Left lobe of liver (tissue), 2 donors: Measurements from ENCODE around the gene MINDY1. TPM values are rescaled to one million over a fixed set of nuclear protein-coding genes. Genes with fewer than 3 reads are reported as not detected.

Source experiments
- ATAC-seq: fragments of 200-7000 bp; cut with Tn5 transposase; one replicate; pipeline ENCODE4 v1.9.1; 2020; ENCODE audit warnings: mild to moderate bottlenecking, moderate library complexity
- DNase-seq: peaks from one replicate; pipeline ENCODE4 v3.0.0-alpha.2; 2020; ENCODE audit warnings: low spot score
- total RNA-seq: library from RNA; stranded (reverse); gene quantifications from one replicate; pipeline ENCODE4 v1.2.1, GENCODE V29; 2021
- donor health status: DM: no; HTN: no; CAD: no; lungs with moderate emphysema.
- donor health status: DM: no; HTN: yes; CAD: no.

MINDY1 gene, protein sequence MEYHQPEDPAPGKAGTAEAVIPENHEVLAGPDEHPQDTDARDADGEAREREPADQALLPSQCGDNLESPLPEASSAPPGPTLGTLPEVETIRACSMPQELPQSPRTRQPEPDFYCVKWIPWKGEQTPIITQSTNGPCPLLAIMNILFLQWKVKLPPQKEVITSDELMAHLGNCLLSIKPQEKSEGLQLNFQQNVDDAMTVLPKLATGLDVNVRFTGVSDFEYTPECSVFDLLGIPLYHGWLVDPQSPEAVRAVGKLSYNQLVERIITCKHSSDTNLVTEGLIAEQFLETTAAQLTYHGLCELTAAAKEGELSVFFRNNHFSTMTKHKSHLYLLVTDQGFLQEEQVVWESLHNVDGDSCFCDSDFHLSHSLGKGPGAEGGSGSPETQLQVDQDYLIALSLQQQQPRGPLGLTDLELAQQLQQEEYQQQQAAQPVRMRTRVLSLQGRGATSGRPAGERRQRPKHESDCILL
- 23.3 TPM for total RNA-seq

- ATAC-seq: peak; percentile 68
- peak; percentile 77 for DNase-seq
These were observed at the start of gene MINDY1 for GRCh38 chr1:151006327-151007052. TSS of gene MINDY1 (minus strand) at chr1:151006902. CDS start at chr1:151002617, 4,285 bp downstream.

GRCh38 chr1:151056149-151056548 lies 49.4 kb upstream of the MINDY1 start:
- no peak for DNase-seq
- ATAC-seq: no peak

GRCh38 chr1:151055581-151055980 lies 48.9 kb upstream of the MINDY1 start:
- ATAC-seq (no peak), DNase-seq (no peak)

DNA sequence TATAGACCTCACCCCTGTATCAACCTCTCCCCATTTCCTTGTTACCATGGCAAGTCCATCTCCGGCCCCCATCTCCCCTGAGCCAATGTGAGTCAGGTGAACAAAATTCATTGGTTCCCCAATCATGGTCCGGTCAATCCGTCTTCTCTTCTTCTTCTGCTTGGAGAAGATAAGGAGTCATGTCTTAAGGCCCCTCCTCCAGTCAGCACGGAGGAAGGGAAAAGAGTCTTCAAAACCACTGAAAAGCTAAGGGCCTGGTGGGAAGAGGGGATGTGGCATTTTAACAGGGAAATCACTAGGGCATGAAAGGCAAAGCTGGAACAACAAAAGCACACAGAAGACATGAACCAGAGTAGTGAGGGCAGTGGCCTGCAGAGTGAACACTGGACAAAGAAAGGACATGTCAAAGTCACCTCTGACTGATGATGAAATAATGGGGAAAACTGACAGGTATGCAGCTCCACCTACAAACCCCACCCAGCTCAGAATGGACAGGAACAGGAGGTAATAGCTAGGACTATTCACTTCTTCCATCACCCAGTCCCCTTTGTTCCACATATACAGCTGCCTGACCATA lies 48.4 kb upstream of the MINDY1 start:
- no peak for ATAC-seq
- no peak for DNase-seq

GRCh38 chr1:151051356-151052009 lies 44.8 kb upstream of the MINDY1 start:
- DNase-seq: no peak
- no peak for ATAC-seq

DNA sequence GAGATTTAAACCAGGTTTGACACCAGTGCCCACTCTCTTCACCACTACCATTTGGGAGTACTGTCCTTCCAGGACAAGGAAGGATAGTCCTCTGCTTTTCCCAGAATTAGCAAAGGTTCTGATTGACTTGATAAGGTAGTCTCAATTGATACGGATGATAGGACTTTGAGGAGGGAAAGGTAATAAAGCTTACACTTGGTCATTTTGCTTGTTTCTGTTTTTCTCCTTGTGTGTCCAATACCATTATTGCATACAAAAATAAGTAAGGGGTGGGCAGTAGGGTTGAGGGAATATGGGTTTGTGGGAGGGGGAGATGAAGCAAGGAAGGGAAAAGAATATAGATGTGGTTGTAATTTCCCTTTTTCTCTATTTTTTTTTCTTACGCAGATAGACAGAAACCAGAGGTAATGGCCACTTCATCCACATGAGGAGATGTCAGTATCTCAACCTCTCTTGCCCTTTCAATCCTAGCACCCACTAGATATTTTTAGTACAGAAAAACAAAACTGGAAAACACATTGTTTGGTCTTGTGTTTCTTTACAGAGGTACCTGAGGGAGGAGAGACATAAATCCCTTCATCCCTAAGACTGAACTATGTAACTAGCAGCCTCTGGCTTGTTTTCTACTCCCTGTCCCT lies 43.5 kb upstream of the MINDY1 start:
- ATAC-seq (no peak), DNase-seq (no peak)

DNA sequence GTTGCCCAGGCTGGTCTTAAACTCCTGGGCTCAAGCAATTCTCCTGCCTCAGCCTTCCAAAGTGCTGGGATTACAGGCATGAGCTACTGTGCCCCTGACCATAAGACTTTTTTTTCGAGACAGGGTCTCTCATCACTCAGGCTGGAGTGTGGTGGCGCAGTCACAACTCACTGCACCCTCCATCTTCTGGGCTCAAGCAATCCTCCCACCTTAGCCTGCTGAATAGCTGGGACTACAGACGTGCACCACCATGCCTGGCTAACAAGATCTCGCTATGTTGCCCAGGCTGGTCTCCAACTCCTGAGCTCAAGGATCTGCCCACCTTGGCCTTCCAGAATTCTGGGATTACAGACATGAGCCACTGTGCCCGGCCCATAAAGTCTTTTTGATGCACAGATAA lies 42.8 kb upstream of the MINDY1 start:
- no peak for ATAC-seq
- no peak for DNase-seq

GRCh38 chr1:151048645-151049032 lies 41.9 kb upstream of the MINDY1 start:
- ATAC-seq (peak; percentile 38), DNase-seq (no peak)

- DNase-seq (peak; percentile 79), ATAC-seq (peak; percentile 81)
These were observed 41.4 kb upstream of the MINDY1 start for GRCh38 chr1:151047925-151048644.

DNA sequence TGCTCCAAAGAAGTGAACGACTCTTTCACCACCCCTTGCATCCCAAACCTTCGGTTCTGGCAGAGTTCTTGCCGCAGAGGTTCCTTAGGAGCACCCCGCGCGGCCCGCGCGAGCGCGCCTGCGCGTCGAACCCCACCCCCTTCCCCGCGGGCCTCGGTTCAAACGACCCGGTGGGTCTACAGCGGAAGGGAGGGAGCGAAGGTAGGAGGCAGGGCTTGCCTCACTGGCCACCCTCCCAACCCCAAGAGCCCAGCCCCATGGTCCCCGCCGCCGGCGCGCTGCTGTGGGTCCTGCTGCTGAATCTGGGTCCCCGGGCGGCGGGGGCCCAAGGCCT lies 40.9 kb upstream of the MINDY1 start, which contains the start of gene C1orf56:
Gene C1orf56, plus strand, starts transcription at position 161 of the 334 bp plus-strand sequence. Its CDS starts 97 bp downstream, at position 258.
- peak; percentile 79 for DNase-seq
- peak; percentile 80 for ATAC-seq

- ATAC-seq: no peak
These were observed 36.5 kb upstream of the MINDY1 start for GRCh38 chr1:151043163-151043562.

DNA sequence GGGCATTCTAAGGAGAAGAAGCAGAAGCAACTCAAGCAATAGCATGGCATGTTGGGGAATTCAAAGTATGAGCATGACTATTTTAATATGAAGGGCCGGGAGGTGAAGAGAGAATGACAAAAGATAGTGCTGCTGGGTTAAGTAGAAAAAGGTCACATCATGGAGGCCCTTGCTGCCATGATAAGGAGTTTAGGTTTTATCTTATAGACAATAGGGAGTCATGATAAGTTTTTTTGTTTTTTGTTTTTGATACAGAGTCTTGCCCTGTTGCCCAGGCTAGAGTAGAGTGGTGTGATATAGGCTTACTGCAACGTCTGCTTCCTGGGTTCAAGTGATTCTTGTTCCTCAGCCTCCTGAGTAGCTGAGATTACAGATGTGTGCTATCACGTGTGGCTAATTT lies 32.8 kb upstream of the MINDY1 start:
- DNase-seq (no peak), ATAC-seq (no peak)

More at GRCh38 chr1:151043163-151043562, 36.5 kb upstream of the MINDY1 start:
- DNase-seq: no peak

- no peak for ATAC-seq
- no peak for DNase-seq
These were observed 30.3 kb upstream of the MINDY1 start for GRCh38 chr1:151037032-151037431.

GRCh38 chr1:151036356-151036755 lies 29.7 kb upstream of the MINDY1 start, which contains the start of gene BNIPL:
TSS of gene BNIPL (plus strand) at chr1:151036586. CDS start at chr1:151036726, 140 bp downstream.
- ATAC-seq (no peak), DNase-seq (no peak)

DNA sequence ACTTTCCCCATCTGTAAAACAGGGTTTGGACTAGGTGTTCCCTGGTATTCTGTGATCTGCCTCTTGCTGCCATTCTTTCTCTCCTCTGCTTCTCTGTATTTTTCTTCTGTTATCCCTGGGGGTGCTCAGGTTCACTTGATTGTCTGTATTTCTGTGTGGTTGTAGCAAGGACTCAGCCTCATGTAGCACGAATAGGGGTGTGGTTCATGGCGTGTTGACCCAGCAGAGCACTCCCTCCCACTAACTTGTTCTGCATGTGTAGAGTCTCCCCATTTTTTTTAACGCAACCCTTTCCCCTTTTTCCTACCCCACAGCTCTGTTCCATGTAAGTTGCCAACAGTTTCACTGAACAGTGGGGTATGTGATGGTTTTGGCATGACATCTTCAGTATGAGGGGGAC lies 28.5 kb upstream of the MINDY1 start:
- ATAC-seq (no peak), DNase-seq (no peak)

GRCh38 chr1:151032164-151032563 lies 25.5 kb upstream of the MINDY1 start:
- ATAC-seq: no peak

GRCh38 chr1:151026460-151026859 lies 19.8 kb upstream of the MINDY1 start:
- ATAC-seq (no peak), DNase-seq (no peak)

More at GRCh38 chr1:151032164-151032563, 25.5 kb upstream of the MINDY1 start:
- DNase-seq: no peak

- DNase-seq (peak; percentile 74), ATAC-seq (peak; percentile 94)
These were observed 17.9 kb upstream of the MINDY1 start for GRCh38 chr1:151024540-151025146.

DNA sequence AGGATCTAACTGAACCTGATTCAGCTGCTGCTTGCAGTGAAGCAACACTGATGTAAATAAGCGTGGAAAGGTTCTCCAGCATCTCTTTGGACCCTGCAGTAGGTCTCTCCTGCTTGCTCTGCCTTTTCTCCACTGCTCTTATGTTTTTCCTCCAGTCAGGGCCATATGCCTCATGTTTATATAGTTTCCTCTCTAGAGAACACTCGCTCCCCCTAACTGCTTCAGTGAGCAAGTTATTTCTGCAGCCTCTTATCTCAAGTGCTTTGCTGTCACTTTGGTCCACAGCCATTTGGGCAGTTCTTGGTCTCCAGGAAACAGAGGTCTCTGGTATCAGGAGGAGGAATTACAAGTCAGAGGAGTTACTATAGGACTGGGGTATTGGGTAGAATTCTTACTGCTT lies 6.8 kb upstream of the MINDY1 start:
- ATAC-seq (peak; percentile 22), DNase-seq (no peak)
